K562 (cell line): ENCODE measurements around the gene SEMA6C. TPM values are rescaled to one million over a fixed set of nuclear protein-coding genes. Genes with fewer than 3 reads are reported as not detected.
A peak's percentile ranks its signal among the peaks of the same experiment; 100 is the strongest.

Experiments used
- ATAC-seq: fragments of 200-7000 bp; cut with Tn5 transposase; 3 replicates; pipeline ENCODE4 v1.9.1; 2020; ENCODE audit warnings: moderate library complexity
- BruUV-seq: library from RNA; stranded (reverse); fragments of 400-500 nt; replicated peaks from 2 replicates; lab custom pipeline; 2021; lab: Mats Ljungman, UMichigan
- CTCF ChIA-PET: fragments of 300-600 bp; formaldehyde crosslinking; extraction: SDS; loops from one replicate; lab custom pipeline; 2021; ENCODE audit warnings: low intra/inter-chr PET ratio; lab: Yijun Ruan, JAX
- POLR2A ChIA-PET: fragments of 300-600, 350-650 bp; sonication (Branson Sonifier 250); formaldehyde crosslinking; extraction: SDS; loops from one replicate; lab custom pipeline; 2021; ENCODE audit warnings: antibody characterized with exemption, inconsistent platforms; lab: Yijun Ruan, JAX
- DNase-seq, 4 experiments: peaks; one replicate each; pipeline versions ENCODE4 v3.0.0 to v3.0.0-alpha.2; 2011 to 2018; ENCODE audit warnings: low spot score in 3 of 4, mixed read lengths in 3 of 4; ENCODE audit errors: extremely low read depth in 1 of 4
- FAIRE-seq: peaks from 2 replicates; lab custom pipeline; 2011; peaks lifted over from hg19 to GRCh38; lab: Jason Lieb, UNC
- H2AFZ ChIP-seq: 2 replicates; pipeline ENCODE4 v1.6.0; 2011; ENCODE audit warnings: low read depth, low read length, control low read depth, inconsistent platforms
- H3K27ac ChIP-seq: fragments of 200-600 bp; 3 replicates; pipeline ENCODE4 v1.8.0; 2011; ENCODE audit warnings: low read depth, mild to moderate bottlenecking, control low read depth, inconsistent platforms, low read length, moderate library complexity, mixed read lengths; ENCODE audit errors: extremely low read depth
- H3K27me3 ChIP-seq, 2 experiments: fragments of 300-600 bp in 1 of 2; 2 replicates in 1 of 2; 3 replicates in 1 of 2; pipeline versions ENCODE4 v1.6.0 to v1.8.0; 2011; ENCODE audit warnings: inconsistent platforms in 2 of 2, low read length in 2 of 2, mild to moderate bottlenecking in 1 of 2, mixed read lengths in 1 of 2, moderate library complexity in 1 of 2; ENCODE audit not compliant: control insufficient read depth in 2 of 2, insufficient read depth in 2 of 2
- H3K36me3 ChIP-seq: fragments of 300-600 bp; 3 replicates; pipeline ENCODE4 v1.8.0; 2011; ENCODE audit warnings: mild to moderate bottlenecking, low read length, inconsistent platforms; ENCODE audit not compliant: control insufficient read depth, insufficient read depth
- H3K4me1 ChIP-seq, 2 experiments: fragments of 200-600 bp in 1 of 2; replicated peaks in 1 of 2; 2 replicates in 1 of 2; 3 replicates in 1 of 2; pipeline versions ENCODE4 v1.5.1 to v1.8.0; 2011; ENCODE audit warnings: inconsistent platforms in 2 of 2, low read length in 2 of 2, mild to moderate bottlenecking in 1 of 2, mixed read lengths in 1 of 2, moderate library complexity in 1 of 2; ENCODE audit not compliant: control insufficient read depth in 2 of 2, insufficient read depth in 2 of 2
- H3K4me2 ChIP-seq: 2 replicates; pipeline ENCODE4 v1.6.1; 2011; ENCODE audit warnings: low read length, control low read depth, inconsistent platforms, mixed read lengths; ENCODE audit not compliant: insufficient read depth
- H3K4me3 ChIP-seq: fragments of 200-600 bp; sonication (generic), shearing (Covaris generic); 2 replicates; pipeline ENCODE4 v1.5.1; 2016; ENCODE audit warnings: control low read depth, inconsistent platforms
- H3K79me2 ChIP-seq: fragments of 200-600 bp; 3 replicates; pipeline ENCODE4 v1.8.0; 2011; ENCODE audit warnings: low read length, inconsistent platforms; ENCODE audit not compliant: control insufficient read depth, insufficient read depth
- H3K9ac ChIP-seq, 2 experiments: 2 replicates each; pipeline versions ENCODE4 v1.6.0 to v1.6.1; 2011; ENCODE audit warnings: low read depth in 2 of 2, low read length in 2 of 2, control low read depth in 1 of 2, inconsistent platforms in 1 of 2, mild to moderate bottlenecking in 1 of 2, mixed read lengths in 1 of 2; ENCODE audit not compliant: insufficient read depth in 1 of 2
- H3K9me1 ChIP-seq: one replicate; pipeline ENCODE4 v1.6.0; 2011; ENCODE audit warnings: inconsistent platforms, mild to moderate bottlenecking, low read length, moderate library complexity; ENCODE audit not compliant: control insufficient read depth, insufficient read depth
- H3K9me3 ChIP-seq: replicated peaks from 2 replicates; pipeline ENCODE4 v1.5.1; 2011; ENCODE audit warnings: low read depth, low read length, inconsistent platforms; ENCODE audit not compliant: control insufficient read depth, insufficient read depth
- H4K20me1 ChIP-seq: replicated peaks from 2 replicates; pipeline ENCODE4 v1.6.1; 2011; ENCODE audit warnings: low read length, inconsistent platforms, mixed read lengths; ENCODE audit not compliant: control insufficient read depth, insufficient read depth
- DMBX1 ChIP-seq: fragments of 250-450 bp; sonication (Bioruptor Pico); IDR thresholded peaks from 2 replicates; pipeline ENCODE4 v1.8.0; 2022; ENCODE audit warnings: inconsistent platforms, mild to moderate bottlenecking, moderate library complexity, borderline replicate concordance
- ETV1 ChIP-seq: fragments of 450-650 bp; conservative IDR thresholded peaks from 2 replicates; pipeline ENCODE4 v1.6.1; 2016; ENCODE audit warnings: missing genetic modification characterization, control low read depth, low read depth, missing compliant biosample characterization
- EZH2 ChIP-seq: IDR thresholded peaks from 2 replicates; pipeline ENCODE4 v1.6.1; 2012; ENCODE audit warnings: low read depth, mild to moderate bottlenecking, inconsistent platforms, low read length, borderline replicate concordance
- GABPA ChIP-seq: fragments of 200-800 bp; sonication (Bioruptor generic); conservative IDR thresholded peaks from 2 replicates; pipeline ENCODE4 v1.6.1; 2016; ENCODE audit warnings: low read depth, missing genetic modification characterization, missing compliant biosample characterization
- MAZ ChIP-seq, 2 experiments: fragments of 450-650 bp in 1 of 2; sonication (generic) in 1 of 2; formaldehyde crosslinking; IDR thresholded peaks in 1 of 2; conservative IDR thresholded peaks in 1 of 2; 2 replicates each; pipeline versions ENCODE4 v1.4.0 to v1.5.0; 2020; ENCODE audit warnings: mild to moderate bottlenecking in 1 of 2, missing genetic modification reagents in 1 of 2
- RAD21 ChIP-seq, 2 experiments: fragments of 250-450 bp in 1 of 2; fragments of 450-650 bp in 1 of 2; sonication (Bioruptor Pico) in 1 of 2; formaldehyde crosslinking in 1 of 2; IDR thresholded peaks in 1 of 2; conservative IDR thresholded peaks in 1 of 2; 2 replicates each; pipeline versions ENCODE4 v1.4.0 to v1.8.0; 2020 to 2022; ENCODE audit warnings: mild to moderate bottlenecking in 2 of 2, moderate library complexity in 1 of 2
- ZNF134 ChIP-seq: fragments of 250-450 bp; sonication (Bioruptor Pico); conservative IDR thresholded peaks from 2 replicates; pipeline ENCODE4 v1.4.0; 2020
- ZNF444 ChIP-seq: fragments of 250-450 bp; sonication (Bioruptor Pico); IDR thresholded peaks from 2 replicates; pipeline ENCODE4 v1.4.0; 2020; ENCODE audit warnings: mild to moderate bottlenecking, moderate library complexity
- WGBS: fragments of 100-300 bp; shearing (Covaris generic); methylation state at CpG from one replicate; pipeline ENCODE4 v1.1.6; 2016; ENCODE audit warnings: low coverage, mixed read lengths; ENCODE audit not compliant: insufficient coverage; ENCODE audit errors: missing lambda C conversion rate; 5-methylcytosine and 5-hydroxymethylcytosine counted together
- in situ Hi-C: fragments of 300-500 bp; cut with MboI; formaldehyde crosslinking; loops from 4 replicates; pipeline ENCODE4 v1.15.0; 2018; ENCODE audit warnings: inconsistent platforms, mixed read lengths
- intact Hi-C: fragments of 100-400 bp; cut with micrococcal nuclease; formaldehyde crosslinking; loops from 2 replicates; pipeline ENCODE4 v1.14.2; 2022
- polyA plus RNA-seq, 8 experiments: library from polyadenylated mRNA; depleted of rRNA in 4 of 8; stranded (reverse) in 5 of 8; unstranded in 3 of 8; fragments of >200 nt; fragmentation: Nextera tagmentation in 2 of 8; fragmentation: Illumina TruSeq in 1 of 8; extraction: Ambion mirVana in 2 of 8; extraction: Trizol in 1 of 8; gene quantifications; 2 replicates each; pipeline versions ENCODE4 v1.2.1 to v1.2.3, GENCODE V29; 2011 to 2014; ENCODE audit warnings: inconsistent platforms in 1 of 8, missing spikeins in 1 of 8
- total RNA-seq, 7 experiments: library from RNA; depleted of rRNA in 6 of 7; stranded (reverse); fragments of >200 nt in 6 of 7; fragmentation: Illumina TruSeq in 2 of 7; extraction: Trizol in 2 of 7; gene quantifications; 2 replicates each; pipeline versions ENCODE4 v1.2.1 to v1.2.3, GENCODE V29; 2011 to 2021; ENCODE audit warnings: low replicate concordance in 1 of 7
- TF ChIP-seq, protein P1 (sequence below): sonication (generic); formaldehyde crosslinking; IDR thresholded peaks from 2 replicates; pipeline ENCODE4 v1.9.0; 2022; ENCODE audit warnings: mild to moderate bottlenecking, missing genetic modification reagents

The SEMA6C gene
- total and polyA plus RNA-seq, 9 of the 15 experiments (the other 6 are each of a cell fraction or from before 2014, with no cell fraction given): 0.03 to 4.6 (median 0.95) TPM

DNA sequence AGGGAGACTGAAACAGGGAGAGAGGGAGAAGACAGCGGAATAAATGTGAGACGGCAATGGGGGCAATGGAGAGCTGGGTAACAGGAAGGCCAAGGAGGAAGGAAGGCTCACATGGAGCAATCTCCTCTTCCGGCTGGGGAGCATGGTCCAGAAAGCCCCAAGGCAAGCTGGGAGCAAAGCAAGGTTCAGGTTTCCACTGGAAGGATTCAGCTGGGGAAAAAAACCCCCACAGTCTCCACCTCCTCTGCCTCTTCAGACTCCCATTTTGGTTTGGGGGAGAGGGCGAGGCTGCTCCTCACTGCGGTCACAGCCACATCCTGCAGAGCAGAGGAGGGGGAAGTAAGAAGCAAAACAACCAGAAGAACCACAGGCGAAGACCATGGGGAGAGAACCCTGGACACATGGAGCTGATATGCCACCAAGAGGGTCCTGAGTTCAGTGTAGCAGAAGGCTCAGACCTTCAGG lies 10.7 kb upstream of the SEMA6C start:
- ATAC-seq: peak; percentile 16; the same call in 2 of the 3 replicates
- Histone ChIP-seq H3K9ac (peak overlapping the region; percentile 13 to 24; a peak in 3 of 4 replicates), H3K36me3 (peaks cover 27% of the 10 kb centered on the region; the same call in 2 of the 3 replicates), H3K79me2 (no peaks in the 10 kb centered on the region), H2AFZ (no peak overlapping the region), H3K4me2 (peak overlapping the region; percentile 38; the same call in 1 of the 2 replicates), H3K4me1 (peaks cover 8 to 14% of the 10 kb centered on the region in 2 experiments; a peak in 4 of 5 replicates), H3K27ac (peak overlapping the region; percentile 10; the same call in 1 of the 3 replicates), H3K9me3 (no peaks in the 10 kb centered on the region; the same call in 1 of the 2 replicates), H4K20me1 (no peaks in the 10 kb centered on the region; the same call in 1 of the 2 replicates), H3K27me3 (no peaks in the 10 kb centered on the region), H3K9me1 (no peaks in the 10 kb centered on the region), H3K4me3 (no peak overlapping the region)
- WGBS: 41% methylated on average over 5 of the region's 6 CpGs
- BruUV-seq: no TSS peak
- in situ Hi-C loops (loop anchor here (5.0 kb wide), 2 partner anchors 65 to 140 kb away; no protein-coding TSS in a partner anchor), intact Hi-C loops (no loop called here)
- FAIRE-seq: no peak
- ChIA-PET CTCF (interaction anchor here (0.7 to 4.6 kb wide), 3 partner anchors 57 to 231 kb away, joined by 3 to 51 read pairs (median 23); partner anchors contain the start of gene SETDB1), POLR2A (interaction anchor here (0.5 to 1.6 kb wide), 5 partner anchors 7 to 106 kb away, joined by 3 to 7 read pairs (median 3); no protein-coding TSS in a partner anchor)
- TF ChIP-seq RAD21 (CRISPR knock-in tag; conservative IDR thresholded peaks at IDR 0.05 in 1 of 2, IDR thresholded peaks at IDR 0.05 in 1 of 2) (0 out of 4 replicates have a peak, but pooled peaks of 1 of the 2 experiments have one; percentile 13), ZNF134 (CRISPR knock-in tag) (no peak), GABPA (tag) (peak; percentile 37; the same call in 1 of the 2 replicates), DMBX1 (0 out of 2 replicates have a peak, but pooled peaks have one; percentile 15), ETV1 (tag) (peak; percentile 59), ZNF444 (peak; percentile 76; the same call in 1 of the 2 replicates), EZH2 (no peak), MAZ (CRISPR knock-in tag; conservative IDR thresholded peaks at IDR 0.05 in 1 of 2, IDR thresholded peaks at IDR 0.05 in 1 of 2) (0 out of 4 replicates have a peak, but pooled peaks of 1 of the 2 experiments have one; percentile 44)
- TF ChIP-seq, protein P1, sequence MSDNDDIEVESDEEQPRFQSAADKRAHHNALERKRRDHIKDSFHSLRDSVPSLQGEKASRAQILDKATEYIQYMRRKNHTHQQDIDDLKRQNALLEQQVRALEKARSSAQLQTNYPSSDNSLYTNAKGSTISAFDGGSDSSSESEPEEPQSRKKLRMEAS: peak; percentile 25; the same call in 1 of the 2 replicates
- DNase-seq: no peak
